K562 (cell line): Measurements from ENCODE around the gene UBE2G2.

ENCODE experiments used
- ATF3 ChIP-seq, 2 experiments: fragments of 450-650 bp in 1 of 2; sonication (generic) in 1 of 2; formaldehyde crosslinking in 1 of 2; IDR thresholded peaks in 1 of 2; conservative IDR thresholded peaks in 1 of 2; 2 replicates each; pipeline versions ENCODE4 v1.6.1 to v1.8.1; 2016 to 2023; ENCODE audit warnings: mild to moderate bottlenecking in 2 of 2, moderate library complexity in 2 of 2, inconsistent platforms in 1 of 2, missing genetic modification reagents in 1 of 2
- FIP1L1 ChIP-seq: fragments of 200-400 bp; formaldehyde crosslinking; IDR thresholded peaks from 2 replicates; pipeline ENCODE4 v1.6.1; 2018; ENCODE audit warnings: mild to moderate bottlenecking, low read depth, low read length; ENCODE audit not compliant: poor library complexity, severe bottlenecking
- HLTF ChIP-seq: fragments of 450-650 bp; IDR thresholded peaks from 2 replicates; pipeline ENCODE4 v1.6.1; 2016
- HNRNPH1 ChIP-seq: fragments of 200-400 bp; formaldehyde crosslinking; optimal IDR thresholded peaks from 2 replicates; pipeline ENCODE3; 2017; ENCODE audit warnings: low read depth, mild to moderate bottlenecking, low read length, moderate library complexity
- MAX ChIP-seq: sonication (generic); formaldehyde crosslinking; IDR thresholded peaks from 2 replicates; pipeline ENCODE4 v1.9.0; 2022; ENCODE audit warnings: mild to moderate bottlenecking, missing genetic modification reagents
- NR2F6 ChIP-seq: fragments of 450-650 bp; formaldehyde crosslinking; IDR thresholded peaks from 2 replicates; pipeline ENCODE4 v1.4.0; 2020; ENCODE audit warnings: mild to moderate bottlenecking
- POLR2A ChIP-seq: fragments of 450-650 bp; conservative IDR thresholded peaks from 2 replicates; pipeline ENCODE4 v1.6.1; 2016
- POLR3A ChIP-seq: IDR thresholded peaks from 2 replicates; pipeline ENCODE4 v1.6.1; 2011; ENCODE audit warnings: borderline replicate concordance, mild to moderate bottlenecking, moderate library complexity; ENCODE audit not compliant: insufficient read length, insufficient read depth; ENCODE audit errors: extremely low read depth
- RAD21 ChIP-seq, 2 experiments: fragments of 250-450 bp in 1 of 2; fragments of 450-650 bp in 1 of 2; sonication (Bioruptor Pico) in 1 of 2; formaldehyde crosslinking in 1 of 2; IDR thresholded peaks in 1 of 2; conservative IDR thresholded peaks in 1 of 2; 2 replicates each; pipeline versions ENCODE4 v1.4.0 to v1.8.0; 2020 to 2022; ENCODE audit warnings: mild to moderate bottlenecking in 2 of 2, moderate library complexity in 1 of 2
- ZNF133 ChIP-seq: fragments of 250-450 bp; sonication (Bioruptor Pico); IDR thresholded peaks from 2 replicates; pipeline ENCODE4 v1.4.0; 2020; ENCODE audit warnings: mild to moderate bottlenecking
- ZNF717 ChIP-seq: fragments of 250-450 bp; sonication (Bioruptor Pico); IDR thresholded peaks from 2 replicates; pipeline ENCODE4 v1.5.0; 2021
- ZNF830 ChIP-seq: fragments of 250-450 bp; sonication (Bioruptor Pico); IDR thresholded peaks from 2 replicates; pipeline ENCODE4 v1.5.0; 2021; ENCODE audit warnings: mild to moderate bottlenecking

- no peak for TF ChIP-seq HNRNPH1
- no peak for TF ChIP-seq ZNF133 (CRISPR knock-in tag)
- TF ChIP-seq RAD21 (CRISPR knock-in tag; conservative IDR thresholded peaks at IDR 0.05 in 1 of 2, IDR thresholded peaks at IDR 0.05 in 1 of 2), result no peak
- no peak for TF ChIP-seq HLTF
- TF ChIP-seq ZNF717, result no peak
- no peak for TF ChIP-seq MAX (CRISPR knock-in tag)
- no peak for TF ChIP-seq POLR2A
- TF ChIP-seq ZNF830 (CRISPR knock-in tag), result no peak
- TF ChIP-seq ATF3 (IDR thresholded peaks at IDR 0.05), result no peak
- TF ChIP-seq ATF3 (CRISPR knock-in tag; conservative IDR thresholded peaks at IDR 0.05), result no peak
- TF ChIP-seq FIP1L1, result no peak
- TF ChIP-seq NR2F6 (CRISPR knock-in tag), result no peak
- TF ChIP-seq POLR3A, result no peak
These were observed 42.6 kb downstream of the UBE2G2 start for GRCh38 chr21:44758781-44759627.
